Posterior cingulate gyrus (tissue), 11 donors: ENCODE data around the gene C1S.

Experiments used
- DNase-seq, 10 donors: peaks; one replicate each; pipeline versions ENCODE4 v3.0.0 to v3.0.0-alpha.2; 2020 to 2021; ENCODE audit warnings: mixed read lengths in 3 of 10
- intact Hi-C: fragments of 100-400 bp; cut with DNase I; formaldehyde crosslinking; loops from one replicate; pipeline ENCODE4 v1.15.1; 2023

C1S gene

GRCh38 chr12:7116916-7117315 is 56.4 kb downstream of the C1S start:
- no peak for DNase-seq
- intact Hi-C loops: loop anchor here (10.0 kb wide), 1 partner anchor 172 kb away; the partner anchor contains the start of genes C12orf57 and RNU7-1

GRCh38 chr12:7117670-7118069 is 57.2 kb downstream of the C1S start:
- no peak for DNase-seq
- intact Hi-C loops: loop anchor here (10.0 kb wide), 1 partner anchor 173 kb away; the partner anchor contains the start of genes C12orf57 and RNU7-1

GRCh38 chr12:7118881-7119280 is 58.4 kb downstream of the C1S start:
- intact Hi-C loops: loop anchor here (10.0 kb wide), 1 partner anchor 174 kb away; the partner anchor contains the start of genes C12orf57 and RNU7-1
- DNase-seq: no peak

- DNase-seq: no peak
- intact Hi-C loops: no loop called here
Measured at GRCh38 chr12:7120166-7120565, 59.6 kb downstream of the C1S start.
